OCI-LY7 (cell line): Measurements from ENCODE around the gene KIRREL1. TPM values are rescaled to one million over a fixed set of nuclear protein-coding genes. Genes with fewer than 3 reads are reported as not detected.

Experiments
- BruUV-seq: library from RNA; stranded (reverse); fragments of 400-500 nt; replicated peaks from 2 replicates; lab custom pipeline; 2021; lab: Mats Ljungman, UMichigan
- CTCF ChIA-PET: fragments of 300-600 bp; sonication (Branson Sonifier 250); formaldehyde crosslinking; loops from one replicate; lab custom pipeline; 2022; ENCODE audit warnings: antibody characterized with exemption; ENCODE audit not compliant: unreplicated experiment; lab: Charles Lee
- POLR2A ChIA-PET: fragments of 300-600 bp; sonication (Branson Sonifier 250); formaldehyde crosslinking; loops from one replicate; lab custom pipeline; 2022; ENCODE audit warnings: antibody characterized with exemption; lab: Charles Lee
- DNase-seq: peaks from one replicate; pipeline ENCODE4 v3.0.0-alpha.2; 2015; ENCODE audit warnings: low spot score
- H2AFZ ChIP-seq: fragments of 200-600 bp; sonication (generic), shearing (Covaris generic); 2 replicates; pipeline ENCODE4 v1.6.1; 2014; ENCODE audit warnings: mild to moderate bottlenecking, antibody characterized with exemption, low read length, moderate library complexity
- H3K27ac ChIP-seq: fragments of 200-600 bp; sonication (generic); 2 replicates; pipeline ENCODE4 v1.5.1; 2014; ENCODE audit warnings: mixed run types, low read depth, mild to moderate bottlenecking, moderate library complexity, low read length, inconsistent platforms; ENCODE audit not compliant: poor library complexity, severe bottlenecking
- H3K36me3 ChIP-seq: fragments of 200-600 bp; sonication (generic); 2 replicates; pipeline ENCODE4 v1.6.1; 2014; ENCODE audit warnings: mild to moderate bottlenecking, antibody characterized with exemption, low read length, moderate library complexity, mixed read lengths; ENCODE audit not compliant: insufficient read depth
- H3K4me1 ChIP-seq: fragments of 200-600 bp; sonication (generic); 2 replicates; pipeline ENCODE4 v1.5.1; 2014; ENCODE audit warnings: mild to moderate bottlenecking, low read length; ENCODE audit not compliant: insufficient read depth, poor library complexity, severe bottlenecking
- H3K4me2 ChIP-seq: fragments of 200-600 bp; sonication (generic); 2 replicates; pipeline ENCODE4 v1.6.1; 2014; ENCODE audit warnings: mild to moderate bottlenecking, low read length
- H3K4me3 ChIP-seq: fragments of 200-600 bp; sonication (generic); 2 replicates; pipeline ENCODE4 v1.5.1; 2014; ENCODE audit warnings: mild to moderate bottlenecking, low read depth, low read length; ENCODE audit not compliant: poor library complexity, severe bottlenecking
- H3K79me2 ChIP-seq: fragments of 200-600 bp; sonication (generic); 2 replicates; pipeline ENCODE4 v1.6.1; 2016; ENCODE audit warnings: low read depth, mild to moderate bottlenecking, low read length, moderate library complexity, mixed read lengths; ENCODE audit not compliant: insufficient read depth
- H3K9me2 ChIP-seq: fragments of 200-600 bp; sonication (generic); 2 replicates; pipeline ENCODE4 v1.6.1; 2016; ENCODE audit warnings: mild to moderate bottlenecking, low read length, mixed read lengths; ENCODE audit not compliant: insufficient read depth
- H3K9me3 ChIP-seq: fragments of 200-600 bp; sonication (generic); 2 replicates; pipeline ENCODE4 v1.6.1; 2014; ENCODE audit warnings: mild to moderate bottlenecking, mixed run types, low read length, mixed read lengths
- H4K20me1 ChIP-seq: fragments of 200-600 bp; sonication (generic); 2 replicates; pipeline ENCODE4 v1.6.1; 2014; ENCODE audit warnings: mild to moderate bottlenecking, antibody characterized with exemption, low read length, moderate library complexity, mixed read lengths; ENCODE audit not compliant: insufficient read depth
- CTCF ChIP-seq: fragments of 200-600 bp; sonication (generic); conservative IDR thresholded peaks from 2 replicates; pipeline ENCODE4 v1.5.1; 2014; ENCODE audit warnings: mild to moderate bottlenecking, antibody characterized with exemption, low read length, moderate library complexity, mixed read lengths
- EZH2phosphoT487 ChIP-seq: fragments of 200-600 bp; sonication (generic); IDR thresholded peaks from 2 replicates; pipeline ENCODE4 v1.6.1; 2018; ENCODE audit warnings: low read depth, borderline replicate concordance, mild to moderate bottlenecking, mixed run types, antibody characterized with exemption, low read length, moderate library complexity, mixed read lengths
- intact Hi-C: fragments of 100-400 bp; cut with micrococcal nuclease; formaldehyde crosslinking; loops from one replicate; pipeline ENCODE4 v1.10.0; 2022; ENCODE audit not compliant: unreplicated experiment
- total RNA-seq, 2 experiments: library from RNA; depleted of rRNA in 1 of 2; stranded (reverse); fragments of >200 nt in 1 of 2; shearing (Covaris generic) in 1 of 2; gene quantifications; 2 replicates each; pipeline ENCODE4 v1.2.3, GENCODE V29; 2014 to 2022

The KIRREL1 gene
- total RNA-seq, 2 experiments from 2014 or later: not detected

GRCh38 chr1:158076441-158076840, 83.0 kb downstream of the KIRREL1 start:
- no peak for TF ChIP-seq CTCF
- no peak for DNase-seq
- Histone ChIP-seq H3K4me3 (no peak overlapping the region), H3K36me3 (no peaks in the 10 kb centered on the region), H3K9me3 (no peaks in the 10 kb centered on the region), H3K4me1 (peaks cover 3% of the 10 kb centered on the region), H3K27ac (no peak overlapping the region), H3K79me2 (no peaks in the 10 kb centered on the region), H3K9me2 (no peaks in the 10 kb centered on the region), H4K20me1 (no peaks in the 10 kb centered on the region), H2AFZ (no peak overlapping the region), H3K4me2 (no peak overlapping the region)
- no TSS peak for BruUV-seq
- ChIA-PET POLR2A (no interaction called here), CTCF (no interaction called here)
- intact Hi-C loops: no loop called here

GRCh38 chr1:158077411-158078256, 84.2 kb downstream of the KIRREL1 start:
- no peak for DNase-seq
- no peak overlapping the region for H3K4me2 ChIP-seq
- no peaks in the 10 kb centered on the region for H3K79me2 ChIP-seq
- H4K20me1 ChIP-seq: no peaks in the 10 kb centered on the region
- H2AFZ ChIP-seq: no peak overlapping the region
- TF ChIP-seq EZH2phosphoT487: no peak
- TF ChIP-seq CTCF: no peak
- intact Hi-C loops: no loop called here
- no peak overlapping the region for H3K27ac ChIP-seq
- H3K4me1 ChIP-seq: peaks cover 3% of the 10 kb centered on the region
- H3K9me3 ChIP-seq: no peaks in the 10 kb centered on the region
- CTCF ChIA-PET: no interaction called here
- POLR2A ChIA-PET: interaction anchor here (0.7 kb wide), 1 partner anchor 982 kb away, joined by 3 read pairs; no protein-coding TSS in a partner anchor
- H3K36me3 ChIP-seq: no peaks in the 10 kb centered on the region
- BruUV-seq: no TSS peak
- H3K4me3 ChIP-seq: no peak overlapping the region
- H3K9me2 ChIP-seq: no peaks in the 10 kb centered on the region

GRCh38 chr1:158078569-158079080, 85.2 kb downstream of the KIRREL1 start:
- Histone ChIP-seq H3K4me1 (peaks cover 3% of the 10 kb centered on the region), H3K4me2 (no peak overlapping the region), H3K27ac (no peak overlapping the region), H2AFZ (no peak overlapping the region), H4K20me1 (no peaks in the 10 kb centered on the region), H3K79me2 (no peaks in the 10 kb centered on the region), H3K36me3 (no peaks in the 10 kb centered on the region), H3K9me2 (no peaks in the 10 kb centered on the region), H3K4me3 (no peak overlapping the region), H3K9me3 (no peaks in the 10 kb centered on the region)
- DNase-seq: peak; percentile 5
- intact Hi-C loops: no loop called here
- CTCF ChIA-PET: no interaction called here
- TF ChIP-seq EZH2phosphoT487 (no peak), CTCF (no peak)
- POLR2A ChIA-PET: interaction anchor here (0.7 kb wide), 1 partner anchor 983 kb away, joined by 3 read pairs; no protein-coding TSS in a partner anchor
- BruUV-seq: no TSS peak
